T47D (cell line): ENCODE data around the gene TMUB1.

Experiments used
- DNase-seq, 2 experiments: peaks; one replicate each; pipeline versions ENCODE4 v3.0.0 to v3.0.0-alpha.2; 2011 to 2012; ENCODE audit warnings: low read depth in 1 of 2, low spot score in 1 of 2
- JUND ChIP-seq: IDR thresholded peaks from 2 replicates; pipeline ENCODE4 v1.6.1; 2012; ENCODE audit warnings: low read depth
- in situ Hi-C: cut with HindIII; loops from 2 replicates; pipeline ENCODE4 v1.10.0; 2016; ENCODE audit warnings: low sequenced_read_pairs, low pct_unique_long_range_greater_than_20kb

The TMUB1 gene

DNA sequence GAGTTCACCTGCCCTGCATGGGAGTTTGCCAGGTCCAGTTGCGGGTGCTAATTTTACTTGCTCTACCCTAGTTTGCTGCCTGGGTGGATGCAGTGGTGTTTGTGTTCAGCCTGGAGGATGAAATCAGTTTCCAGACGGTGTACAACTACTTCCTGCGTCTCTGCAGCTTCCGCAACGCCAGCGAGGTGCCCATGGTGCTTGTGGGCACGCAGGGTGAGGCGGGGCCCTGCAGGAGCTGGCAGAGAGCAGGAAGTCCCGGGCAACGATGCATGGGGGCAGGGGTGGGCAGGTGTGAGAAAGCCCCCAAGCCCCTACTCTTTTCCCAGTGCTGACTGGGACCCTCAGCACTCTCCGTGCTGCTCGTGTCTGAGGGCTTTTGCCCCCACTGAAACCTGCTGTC, 34.3 kb upstream of the TMUB1 start:
- in situ Hi-C loops: no loop called here
- no peak for DNase-seq

DNA sequence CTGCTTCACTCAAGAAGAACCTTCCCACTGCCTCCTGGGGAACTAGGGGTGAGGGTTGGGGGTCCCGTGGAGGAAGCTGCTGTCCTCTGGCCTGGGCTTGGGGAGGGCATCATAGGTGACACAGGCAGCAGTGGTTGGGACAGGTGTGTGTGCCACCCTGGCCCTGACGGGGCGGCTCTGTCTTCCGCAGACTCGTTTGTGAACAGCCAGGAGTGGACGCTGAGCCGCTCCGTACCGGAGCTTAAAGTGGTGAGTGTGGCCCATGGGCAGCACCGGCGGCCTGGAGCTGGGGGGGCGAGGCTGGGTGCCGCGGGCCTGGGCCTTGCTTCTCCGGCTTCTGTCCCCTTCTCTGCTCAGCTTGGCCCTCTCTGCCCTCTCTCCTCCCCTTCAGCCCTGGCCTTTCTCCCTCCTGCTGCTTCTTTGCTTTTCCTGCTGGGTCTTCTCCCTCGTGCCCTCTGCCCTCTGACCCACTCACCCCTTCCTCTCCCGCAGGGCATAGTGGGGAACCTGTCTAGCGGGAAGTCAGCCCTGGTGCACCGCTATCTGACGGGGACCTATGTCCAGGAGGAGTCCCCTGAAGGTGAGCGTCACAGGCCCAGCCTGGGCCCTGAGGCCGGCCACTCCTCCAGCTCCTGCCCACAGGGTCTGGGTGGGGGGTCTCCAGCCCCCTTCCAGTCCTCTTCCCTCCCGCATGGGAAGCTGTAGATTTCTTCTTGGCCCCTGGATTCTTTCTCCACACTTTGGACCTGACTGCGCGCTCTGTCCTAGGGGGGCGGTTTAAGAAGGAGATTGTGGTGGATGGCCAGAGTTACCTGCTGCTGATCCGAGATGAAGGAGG, 33.5 kb upstream of the TMUB1 start:
- no peak for TF ChIP-seq JUND
- no peak for DNase-seq
- in situ Hi-C loops: no loop called here

More for the DNA sequence above, 34.3 kb upstream of the TMUB1 start:
- no peak for TF ChIP-seq JUND

DNA sequence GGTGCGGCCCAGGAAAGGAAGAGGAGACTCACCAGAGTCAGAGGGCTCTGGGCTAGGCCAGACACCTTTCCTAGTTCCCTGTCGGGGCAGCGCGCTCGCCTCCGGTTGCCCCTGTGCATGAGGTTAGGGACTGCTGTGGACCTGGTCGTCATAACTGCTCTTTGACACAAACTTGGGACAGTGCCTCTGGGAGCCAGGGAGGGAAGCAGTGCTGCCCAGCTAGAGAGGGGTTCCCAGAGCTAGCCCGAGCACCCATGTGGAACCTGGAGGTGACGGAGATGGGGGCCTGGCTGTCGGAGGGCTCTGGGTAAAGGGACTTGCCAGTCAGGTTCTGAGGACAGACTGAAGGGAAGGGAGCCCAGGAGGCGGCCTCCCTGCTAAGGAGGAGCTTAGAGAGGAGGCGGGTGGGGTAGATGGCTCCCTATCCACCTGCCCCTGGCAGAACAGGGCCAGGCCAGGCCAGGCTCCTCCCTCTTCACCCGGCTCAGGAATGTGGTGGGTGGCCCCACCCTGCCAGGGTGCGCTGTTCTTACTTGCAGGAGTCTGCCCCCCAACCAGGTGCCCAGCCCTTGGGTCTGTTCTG, 32.6 kb upstream of the TMUB1 start:
- in situ Hi-C loops: no loop called here
- no peak for TF ChIP-seq JUND
- peak; percentile 94 to 96 for DNase-seq

DNA sequence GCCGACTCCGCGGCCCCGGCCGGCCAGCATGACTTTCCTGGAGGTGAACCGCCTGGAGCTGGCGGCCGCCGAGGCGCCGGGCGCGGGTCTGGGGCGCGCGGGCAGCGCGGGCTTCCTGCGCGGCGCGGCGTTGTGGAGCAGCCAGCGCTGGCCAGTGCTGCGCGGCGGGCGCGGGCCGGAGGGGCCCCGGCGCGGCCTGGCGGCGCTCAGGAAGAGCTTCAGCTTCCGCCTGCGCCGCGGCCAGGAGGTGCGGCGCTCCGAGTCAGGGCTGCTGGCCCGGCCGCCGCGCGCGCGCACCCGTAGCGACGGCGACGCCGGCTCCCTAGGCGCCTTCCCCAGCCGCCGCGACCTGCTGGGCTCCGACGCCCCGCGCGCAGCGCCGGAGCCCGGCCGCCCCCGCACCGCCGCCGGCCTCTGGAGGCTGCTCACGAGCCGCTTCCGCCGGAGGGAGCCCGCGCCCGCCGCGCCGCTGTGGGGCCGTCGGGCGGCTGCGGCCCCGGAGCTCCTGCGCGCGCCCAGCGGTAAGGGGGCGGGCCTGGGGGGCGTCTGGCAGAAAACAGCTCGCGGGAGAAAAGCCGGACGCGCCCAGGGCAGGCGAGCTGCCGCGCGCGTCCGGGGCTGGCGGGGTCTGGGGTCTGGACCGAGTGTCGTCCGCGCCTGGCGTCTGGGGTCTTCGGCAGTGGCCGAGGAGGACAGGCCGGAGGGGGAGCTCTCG, 32.0 kb upstream of the TMUB1 start:
- in situ Hi-C loops: no loop called here
- peak in 1 of 2 experiments; percentile 13 for DNase-seq
- TF ChIP-seq JUND: no peak

DNA sequence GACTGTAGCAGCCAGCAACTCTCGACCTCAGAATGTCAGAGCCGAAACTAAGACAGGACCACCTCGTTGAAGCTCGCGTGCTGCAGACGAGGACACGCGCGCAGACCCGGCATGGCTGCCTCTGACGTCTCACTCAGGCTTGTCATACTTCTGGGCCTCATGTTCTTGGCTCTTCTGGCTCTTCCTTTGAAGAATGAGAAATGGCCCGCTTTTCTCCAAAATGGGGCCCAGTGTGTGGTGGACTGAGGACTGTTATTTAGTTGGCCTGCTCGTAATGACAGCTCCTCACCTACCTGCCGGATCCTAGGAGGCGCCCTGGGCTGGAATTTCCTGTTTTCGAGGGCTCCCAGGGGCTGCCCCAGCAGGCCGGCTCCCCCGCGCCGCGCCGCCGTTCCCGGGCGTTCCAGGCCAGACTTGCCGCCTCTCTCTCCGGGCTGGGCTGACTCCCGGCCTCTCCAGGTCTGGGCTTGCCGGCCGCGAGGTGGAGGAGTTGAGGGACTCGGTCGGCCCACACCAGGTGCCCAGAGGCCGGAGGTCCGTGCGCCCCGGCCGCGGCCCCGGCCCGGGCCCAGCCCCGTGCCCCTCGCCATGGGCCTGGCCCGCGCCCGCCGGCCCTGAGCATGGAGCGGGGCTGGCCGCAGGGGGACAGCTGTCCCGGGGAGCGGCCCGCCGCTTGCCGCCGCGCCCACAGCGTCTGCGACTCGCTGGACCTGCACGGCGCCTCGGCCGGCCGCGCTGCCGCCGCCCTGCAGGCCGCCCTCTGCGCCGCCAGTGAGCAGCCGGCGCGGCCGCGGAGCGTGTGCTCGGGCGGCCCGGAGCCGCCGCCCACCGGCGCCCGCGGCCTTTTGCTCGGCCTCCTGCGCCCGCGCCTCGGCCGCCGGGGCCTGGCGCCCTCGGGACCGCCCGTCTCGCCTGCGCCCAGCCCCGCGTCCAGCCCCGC, 31.1 kb upstream of the TMUB1 start:
- TF ChIP-seq JUND: no peak
- in situ Hi-C loops: no loop called here
- DNase-seq: peak in 1 of 2 experiments; percentile 71

DNA sequence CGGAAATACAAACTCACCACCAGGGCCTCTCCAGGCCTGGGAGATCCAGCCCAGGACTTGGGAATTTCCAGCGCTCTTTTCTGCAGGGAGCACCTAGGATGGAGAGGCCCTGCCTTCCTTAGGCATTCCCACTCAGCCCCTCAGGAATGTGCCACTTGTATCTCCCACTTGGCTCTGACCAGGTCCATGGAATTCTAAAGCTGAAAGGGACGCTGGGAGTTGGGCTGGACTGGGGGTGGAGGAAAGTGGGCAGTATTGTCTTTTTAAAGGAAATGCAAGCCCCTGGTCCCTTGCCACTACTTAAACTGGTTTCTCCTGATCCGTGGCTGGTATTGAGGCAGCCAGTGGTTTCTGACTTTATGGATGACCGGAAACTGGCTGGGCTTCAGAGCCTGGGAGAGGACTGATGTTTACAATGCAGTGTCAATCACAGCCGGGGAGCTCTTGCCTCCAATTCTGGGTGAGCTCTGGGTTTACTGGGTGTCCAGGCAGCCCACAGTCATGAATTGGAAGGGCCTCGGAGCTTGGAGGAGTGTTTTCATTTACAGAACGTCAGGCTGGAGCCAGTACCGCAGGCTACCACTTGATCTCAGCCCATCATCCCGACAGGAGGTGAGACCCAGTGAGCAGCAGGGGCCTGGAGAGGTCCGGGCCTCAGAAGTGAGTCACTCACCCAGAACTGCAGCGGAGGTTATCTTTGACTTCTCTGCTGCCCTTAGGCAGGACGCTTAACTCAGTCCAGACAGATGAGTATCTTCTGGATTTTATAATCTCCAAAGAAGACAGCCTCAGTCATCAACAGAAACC, 30.3 kb upstream of the TMUB1 start:
- in situ Hi-C loops: no loop called here
- peak; percentile 59 to 82 for DNase-seq
- TF ChIP-seq JUND: no peak

DNA sequence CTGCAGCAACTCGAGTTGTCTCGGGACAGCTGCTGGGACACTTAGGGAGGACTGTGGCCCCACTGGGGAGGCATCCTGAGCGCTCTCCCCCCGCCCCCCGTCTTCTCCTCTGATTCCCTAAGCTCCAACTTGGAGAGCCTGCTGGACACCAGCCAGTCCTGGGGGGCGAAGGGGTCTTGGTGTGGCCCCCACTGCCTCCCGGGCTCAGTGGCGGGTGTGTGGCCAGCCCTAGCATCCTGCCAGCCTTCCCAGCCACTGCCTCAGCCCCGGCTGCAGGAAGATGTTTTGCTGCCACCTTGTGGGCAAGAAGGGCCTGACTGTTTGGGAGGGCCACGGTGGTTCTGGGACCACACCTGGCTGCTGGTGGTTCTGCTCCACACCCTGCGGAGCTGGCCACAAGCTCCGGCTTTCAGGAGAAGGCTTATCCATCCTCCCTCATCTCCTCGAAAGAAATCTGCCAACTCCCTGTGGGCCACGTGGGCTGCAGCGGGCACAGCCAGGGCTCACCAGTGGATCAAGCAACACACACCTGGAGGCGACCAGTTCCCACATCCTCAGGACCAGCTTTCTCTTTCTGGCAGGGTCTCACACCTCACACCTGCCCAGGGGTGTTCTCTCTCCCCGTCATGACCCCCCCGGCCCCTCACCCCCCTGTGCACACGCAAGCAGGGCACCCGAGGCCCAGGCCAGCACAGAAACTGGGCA, 27.8 kb upstream of the TMUB1 start:
- TF ChIP-seq JUND: no peak
- in situ Hi-C loops: no loop called here
- peak; percentile 71 to 88 for DNase-seq

DNA sequence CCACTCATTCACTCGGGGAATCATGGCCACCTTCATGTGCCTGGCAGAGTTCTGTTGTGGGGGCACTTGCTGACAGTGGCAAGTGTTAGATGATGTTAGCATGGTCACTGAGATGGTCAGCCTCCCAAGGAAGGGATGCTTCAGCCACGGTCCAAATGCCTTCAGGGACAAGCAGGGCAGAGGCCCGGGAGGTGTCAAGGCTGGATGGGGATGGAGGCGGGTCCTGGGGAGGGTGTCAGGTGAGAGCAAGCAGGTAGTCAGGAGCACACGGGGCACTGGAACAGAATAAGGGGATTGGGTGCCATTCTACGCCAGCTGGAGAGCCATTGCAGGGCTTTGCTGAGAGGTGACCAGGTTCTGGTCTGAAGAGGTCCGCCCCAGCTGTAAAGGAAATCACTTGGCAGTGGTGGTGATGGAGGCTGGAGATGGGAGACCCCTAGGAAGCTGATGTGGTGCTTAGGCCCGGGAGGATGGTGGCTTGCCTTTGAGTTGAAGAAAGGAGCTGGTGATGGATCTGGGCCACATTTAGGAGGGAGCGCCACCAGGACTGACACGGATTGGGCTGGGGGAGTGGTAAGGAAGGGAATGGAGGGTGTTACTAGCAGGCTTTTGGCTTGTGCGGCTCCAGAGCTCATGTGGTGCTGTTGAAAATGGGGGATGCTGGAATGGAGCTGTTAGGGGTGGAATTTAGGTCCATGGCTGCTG, 27.1 kb upstream of the TMUB1 start:
- no peak for TF ChIP-seq JUND
- in situ Hi-C loops: no loop called here
- DNase-seq: no peak

DNA sequence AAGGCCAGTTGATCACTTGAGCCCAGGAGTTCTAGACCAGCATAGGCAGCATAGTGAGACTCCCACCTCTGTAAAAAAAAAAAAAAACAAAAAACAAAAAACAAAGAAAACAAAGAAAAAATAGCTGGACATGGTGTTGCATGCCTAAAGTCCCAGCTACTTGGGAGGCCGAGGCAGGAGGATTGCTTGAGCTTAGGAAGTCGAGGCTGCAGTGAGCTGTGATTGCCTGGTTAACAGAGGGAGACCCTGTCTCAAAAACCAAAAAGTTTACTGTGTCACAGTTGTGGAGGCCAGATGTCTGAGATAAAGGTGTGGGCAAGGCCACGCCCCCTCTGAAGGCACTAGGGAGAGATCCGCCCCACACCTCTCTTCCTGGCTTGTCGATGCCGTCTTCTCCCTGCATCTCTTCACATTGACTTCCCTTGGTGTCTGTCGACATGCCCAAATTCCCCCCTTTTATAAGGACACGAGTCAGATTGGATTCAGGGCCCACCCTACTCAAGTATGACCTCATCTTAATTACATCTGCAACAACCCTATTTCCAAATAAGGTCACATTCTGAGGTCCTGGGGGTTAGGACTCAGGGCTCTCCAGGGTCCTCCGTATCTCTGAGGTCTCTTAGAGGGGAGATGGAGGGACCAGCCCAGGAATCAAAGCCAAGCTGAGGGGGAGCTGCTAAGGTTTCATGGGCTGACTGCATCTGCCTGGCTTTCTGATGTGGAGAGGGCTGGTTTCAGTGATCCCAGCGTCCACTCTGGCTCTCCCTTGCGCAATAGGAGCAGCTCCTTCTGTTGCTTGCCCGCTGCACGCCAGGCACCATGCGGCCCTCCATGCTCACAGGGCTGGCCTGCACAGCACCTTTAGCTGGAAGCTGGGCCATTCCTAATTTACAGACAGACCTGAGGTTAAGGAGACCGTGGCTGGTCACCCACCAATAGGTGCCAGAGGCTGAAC, 26.1 kb upstream of the TMUB1 start:
- in situ Hi-C loops: no loop called here
- no peak for TF ChIP-seq JUND
- no peak for DNase-seq
